Cardiac atrium fibroblast (primary cell): ENCODE results near the gene DHTKD1. TPM values are rescaled to one million over a fixed set of nuclear protein-coding genes. Genes with fewer than 3 reads are reported as not detected.

Source experiments
- total RNA-seq: library from RNA; depleted of rRNA; stranded (reverse); fragments of >200 nt; gene quantifications from 2 replicates; pipeline ENCODE4 v1.2.3, GENCODE V29; 2015

The DHTKD1 gene, protein sequence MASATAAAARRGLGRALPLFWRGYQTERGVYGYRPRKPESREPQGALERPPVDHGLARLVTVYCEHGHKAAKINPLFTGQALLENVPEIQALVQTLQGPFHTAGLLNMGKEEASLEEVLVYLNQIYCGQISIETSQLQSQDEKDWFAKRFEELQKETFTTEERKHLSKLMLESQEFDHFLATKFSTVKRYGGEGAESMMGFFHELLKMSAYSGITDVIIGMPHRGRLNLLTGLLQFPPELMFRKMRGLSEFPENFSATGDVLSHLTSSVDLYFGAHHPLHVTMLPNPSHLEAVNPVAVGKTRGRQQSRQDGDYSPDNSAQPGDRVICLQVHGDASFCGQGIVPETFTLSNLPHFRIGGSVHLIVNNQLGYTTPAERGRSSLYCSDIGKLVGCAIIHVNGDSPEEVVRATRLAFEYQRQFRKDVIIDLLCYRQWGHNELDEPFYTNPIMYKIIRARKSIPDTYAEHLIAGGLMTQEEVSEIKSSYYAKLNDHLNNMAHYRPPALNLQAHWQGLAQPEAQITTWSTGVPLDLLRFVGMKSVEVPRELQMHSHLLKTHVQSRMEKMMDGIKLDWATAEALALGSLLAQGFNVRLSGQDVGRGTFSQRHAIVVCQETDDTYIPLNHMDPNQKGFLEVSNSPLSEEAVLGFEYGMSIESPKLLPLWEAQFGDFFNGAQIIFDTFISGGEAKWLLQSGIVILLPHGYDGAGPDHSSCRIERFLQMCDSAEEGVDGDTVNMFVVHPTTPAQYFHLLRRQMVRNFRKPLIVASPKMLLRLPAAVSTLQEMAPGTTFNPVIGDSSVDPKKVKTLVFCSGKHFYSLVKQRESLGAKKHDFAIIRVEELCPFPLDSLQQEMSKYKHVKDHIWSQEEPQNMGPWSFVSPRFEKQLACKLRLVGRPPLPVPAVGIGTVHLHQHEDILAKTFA
- 13.4 and 13.8 TPM in 2 replicates for total RNA-seq

DNA sequence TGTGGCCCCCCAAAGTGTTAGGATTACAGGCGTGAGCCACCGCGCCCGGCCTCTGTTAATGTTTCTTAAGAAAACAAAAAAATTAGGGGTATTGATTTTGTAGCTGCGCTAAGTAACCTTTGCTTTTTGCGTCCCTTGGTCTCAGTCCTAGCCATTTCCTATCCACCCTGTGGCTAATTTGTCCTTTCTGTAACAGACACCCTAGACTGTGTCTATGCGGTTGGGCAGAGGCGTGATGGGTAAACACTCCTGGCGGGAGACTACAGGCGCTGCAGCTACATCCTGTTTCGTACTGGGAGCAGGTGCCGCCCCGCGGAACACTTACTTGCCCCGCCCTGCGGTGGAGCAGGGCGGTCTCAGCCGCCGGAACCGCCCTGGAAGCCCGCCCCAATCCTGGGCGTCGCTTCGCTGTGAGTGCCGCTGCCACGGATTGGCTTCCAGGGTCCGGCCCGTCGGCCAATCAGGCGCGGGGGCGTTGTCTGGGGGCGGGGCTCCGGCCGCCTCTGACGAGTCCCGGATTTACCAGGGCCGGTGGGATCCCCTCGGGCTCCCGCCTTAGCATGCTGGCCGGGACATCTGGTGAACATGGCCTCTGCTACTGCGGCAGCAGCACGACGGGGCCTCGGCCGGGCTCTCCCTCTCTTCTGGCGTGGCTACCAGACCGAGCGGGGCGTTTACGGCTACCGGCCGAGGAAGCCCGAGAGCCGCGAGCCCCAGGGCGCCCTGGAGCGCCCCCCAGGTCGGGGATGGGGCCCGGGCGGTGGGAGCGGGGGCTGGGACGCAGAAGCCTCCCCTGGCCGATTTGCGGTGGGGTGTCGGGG is at the start of gene DHTKD1:
Gene DHTKD1 (plus strand): TSS at position 506 of the 821 bp plus-strand sequence. CDS start 80 bp downstream, at position 586.

DNA sequence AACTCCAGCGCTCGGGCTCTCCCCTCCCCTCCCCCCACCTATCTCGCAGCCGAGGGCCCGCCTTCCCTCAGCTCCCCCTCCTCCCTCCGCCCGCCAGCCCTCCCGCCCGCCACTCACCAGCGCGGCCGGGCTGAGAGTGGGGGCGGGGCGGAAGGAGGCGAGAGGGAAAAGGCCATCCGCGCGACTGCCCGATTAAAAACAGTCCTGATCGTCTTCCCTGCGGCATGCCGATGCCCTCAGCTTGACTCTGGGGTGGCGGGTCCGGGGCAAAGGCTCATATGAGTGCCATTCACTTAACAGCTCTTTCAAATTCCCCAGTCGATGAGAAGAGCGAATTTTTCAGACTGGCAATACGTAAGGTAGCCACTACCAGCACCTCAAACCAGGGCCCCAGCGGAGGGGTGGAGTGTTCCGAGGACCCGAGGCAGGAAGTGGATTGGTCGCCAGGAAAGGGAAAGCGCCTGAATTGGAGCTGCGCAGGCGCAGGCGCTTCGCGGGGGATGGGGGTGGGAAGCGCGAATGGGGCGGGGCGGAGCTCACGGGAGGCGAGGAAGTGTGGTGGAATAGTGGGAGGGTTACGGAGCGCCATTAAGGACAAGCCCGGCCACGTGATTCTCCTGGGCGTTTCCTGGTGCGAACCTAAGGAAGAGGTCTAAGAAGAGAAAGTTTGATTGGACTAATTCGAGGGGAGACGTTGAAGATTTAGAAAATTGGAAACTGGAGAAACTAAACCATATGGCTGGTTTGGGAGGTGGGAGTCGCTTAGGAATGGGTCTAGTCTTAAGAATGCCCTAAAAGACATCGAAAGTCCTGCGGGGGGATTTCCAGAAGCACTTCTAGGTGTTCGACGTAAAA is 25.7 kb upstream of the DHTKD1 start, which contains the start of gene UPF2:
Gene UPF2 (minus strand): TSS at position 13 of the 855 bp plus-strand sequence. CDS start 7,386 bp downstream, outside the sequence.

DNA sequence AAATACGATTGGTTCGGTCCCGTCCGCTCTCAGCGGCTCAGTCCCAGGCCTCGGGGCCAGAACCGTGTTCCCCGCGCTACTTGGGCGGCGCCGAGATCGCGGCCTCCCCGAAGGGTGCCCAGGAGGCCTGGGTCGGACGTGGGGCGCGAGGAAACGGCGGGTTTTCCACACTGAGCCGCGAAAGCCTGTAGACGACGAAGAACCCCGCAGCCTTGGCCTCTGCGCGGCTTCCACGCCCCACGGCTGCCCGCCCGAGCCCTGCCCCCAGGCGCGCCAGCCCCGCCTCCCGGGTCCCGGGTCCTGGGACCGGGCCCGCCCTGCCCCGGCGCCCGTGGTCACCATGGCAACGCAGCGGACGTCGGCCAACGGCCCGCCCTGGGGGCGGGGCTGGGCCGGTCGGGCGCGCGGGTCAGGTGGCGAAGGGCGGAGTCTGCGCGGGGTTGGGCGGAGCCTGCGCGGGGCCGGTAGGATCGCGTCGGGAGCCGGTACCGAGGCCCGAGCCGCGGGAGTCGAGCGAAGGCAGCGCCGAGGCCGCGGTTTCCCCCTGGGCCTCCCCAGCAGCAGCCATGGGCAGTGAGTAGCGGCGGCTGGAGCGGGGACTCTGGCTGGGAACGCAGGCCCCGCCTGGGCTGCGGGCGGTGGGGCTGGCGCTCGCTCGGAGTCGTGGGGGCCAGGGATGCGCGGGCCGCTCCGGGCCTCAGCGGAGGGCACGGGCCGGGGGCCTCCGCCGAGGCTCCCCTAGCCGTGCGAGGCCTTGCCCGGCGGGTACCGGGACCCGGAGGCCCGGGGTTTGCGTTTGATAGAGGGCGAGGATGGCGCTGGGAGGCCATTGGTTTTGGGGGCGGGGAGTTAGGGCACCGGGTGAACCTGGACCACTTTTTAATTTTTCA is 60.7 kb downstream of the DHTKD1 start, which contains the start of gene SEC61A2:
Gene SEC61A2 (plus strand): TSS at position 456 of the 890 bp plus-strand sequence. CDS start 111 bp downstream, at position 567.

Other genes starting within 250 kb of the DHTKD1 start
- 9.1 and 12.3 TPM in 2 replicates for gene PROSER2, start 245.6 kb upstream of the DHTKD1 start, total RNA-seq
- gene UPF2, start 26.1 kb upstream of the DHTKD1 start, total RNA-seq, result 5.8 and 11.0 TPM in 2 replicates
- gene SEC61A2, start 60.7 kb downstream of the DHTKD1 start, total RNA-seq, result 3.8 and 5.8 TPM in 2 replicates
- 37.7 and 56.9 TPM in 2 replicates for gene NUDT5, start 126.9 kb downstream of the DHTKD1 start, total RNA-seq
- gene CDC123, start 127.2 kb downstream of the DHTKD1 start, total RNA-seq, result 74.9 and 93.3 TPM in 2 replicates